ENCODE results near the gene FBF1. TPM values are rescaled to one million over a fixed set of nuclear protein-coding genes. Genes with fewer than 3 reads are reported as not detected.

The FBF1 gene
- total and polyA plus RNA-seq, 9 of the 15 experiments (the other 6 are each of a cell fraction or from before 2014, with no cell fraction given): 0.46 to 14.9 (median 7.5) TPM

DNA sequence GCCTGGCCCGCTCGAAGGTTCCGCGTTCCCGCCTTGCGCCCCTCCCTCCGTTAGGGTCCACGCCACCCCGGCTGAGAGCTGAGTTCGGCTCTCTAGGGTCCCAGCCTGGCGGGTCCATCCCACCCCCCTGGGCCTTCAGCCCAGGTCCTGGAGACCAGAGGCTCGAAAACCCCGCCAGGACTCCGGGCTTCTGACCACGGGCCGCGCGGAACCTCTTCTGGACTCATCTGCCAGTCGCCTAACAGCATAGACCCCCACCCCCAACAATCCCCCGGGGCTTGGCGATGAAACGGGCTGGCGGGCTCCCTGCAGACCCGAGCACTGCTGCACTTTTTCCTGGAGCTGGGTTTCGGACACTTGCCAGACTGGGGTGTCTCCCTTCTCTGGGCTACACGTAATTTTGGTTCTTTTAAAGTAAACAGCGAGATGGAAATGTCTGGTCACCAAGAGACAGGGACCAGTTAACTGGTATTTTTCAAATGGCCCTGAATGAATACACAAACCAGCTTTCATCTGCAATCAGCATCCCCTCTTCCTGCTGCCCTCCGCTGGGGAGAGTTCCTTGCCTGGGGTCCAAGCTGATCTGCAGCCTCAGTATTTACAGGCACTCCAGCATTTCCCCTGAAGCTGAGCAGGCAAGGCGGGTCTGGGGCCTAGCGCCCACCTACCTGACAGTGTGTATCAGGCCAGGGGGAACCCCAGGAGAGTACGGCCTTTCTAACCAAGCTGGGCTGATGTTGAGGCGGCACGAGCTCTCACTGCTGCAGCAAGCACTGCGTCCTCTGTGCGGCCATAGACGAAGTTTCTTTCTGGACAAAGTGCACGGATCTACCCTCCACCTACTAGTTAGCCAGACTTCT, 43.5 kb downstream of the FBF1 start:
- in situ Hi-C loops (cut with MboI) (no loop called here), intact Hi-C loops (cut with micrococcal nuclease) (loop anchor here (2.0 kb wide), 1 partner anchor 43 kb away; the partner anchor contains the start of gene WBP2)
- CTCF ChIA-PET (ENCODE audit: low intra/inter-chr PET ratio): interaction anchor here (1.9 kb wide), 1 partner anchor 42 kb away, joined by 16 read pairs; the partner anchor contains the start of gene WBP2
- Histone ChIP-seq H3K4me1 (replicated peaks in 1 of 2; ENCODE audit: control insufficient read depth in 2 of 2, insufficient read depth in 2 of 2, low read length in 2 of 2) (peaks cover 13 to 78% of the 10 kb centered on the region in 2 experiments; a peak in 4 of 5 replicates), H3K4me2 (ENCODE audit: insufficient read depth, low read length) (peak overlapping the region; percentile 85), H3K79me2 (ENCODE audit: control insufficient read depth, insufficient read depth, low read length) (peaks cover 32% of the 10 kb centered on the region), H2AFZ (ENCODE audit: low read depth, low read length) (peak overlapping the region; percentile 70; the same call in 1 of the 2 replicates), H3K36me3 (ENCODE audit: control insufficient read depth, insufficient read depth, low read length) (peaks cover 57% of the 10 kb centered on the region; the same call in 2 of the 3 replicates), H3K27me3 (ENCODE audit: control insufficient read depth in 2 of 2, insufficient read depth in 2 of 2, low read length in 2 of 2) (no peaks in the 10 kb centered on the region), H3K27ac (ENCODE audit: extremely low read depth, low read depth, low read length) (peak overlapping the region; percentile 96), H3K9me3 (replicated peaks; ENCODE audit: control insufficient read depth, insufficient read depth, low read depth, low read length) (no peaks in the 10 kb centered on the region), H3K4me3 (peak overlapping the region; percentile 93), H3K9me1 (ENCODE audit: control insufficient read depth, insufficient read depth, low read length) (peaks cover 4% of the 10 kb centered on the region), H3K9ac (ENCODE audit: insufficient read depth in 1 of 2, low read depth in 2 of 2, low read length in 2 of 2) (peak overlapping the region; percentile 82 to 100; a peak in 3 of 4 replicates), H4K20me1 (replicated peaks; ENCODE audit: control insufficient read depth, insufficient read depth, low read length) (no peaks in the 10 kb centered on the region)
- POLR2A ChIA-PET: interaction anchor here (0.6 to 15.9 kb wide), 14 partner anchors 13 to 658 kb away, joined by 3 to 169 read pairs (median 4); partner anchors contain the start of genes ACOX1, TEN1, TRIM47 and UNC13D
- DNase-seq (ENCODE audit: extremely low read depth in 1 of 4, low spot score in 3 of 4): no peak
- peak; percentile 67 for FAIRE-seq
- BruUV-seq (replicated peaks): TSS peak; percentile 89
- WGBS (ENCODE audit: insufficient coverage, low coverage, missing lambda C conversion rate): 73% methylated on average over 23 of the region's 37 CpGs
- ATAC-seq: no peak
- TF ChIP-seq ZNF282 (CRISPR knock-in tag; IDR thresholded peaks at IDR 0.05): no peak
- TF ChIP-seq, protein P1, sequence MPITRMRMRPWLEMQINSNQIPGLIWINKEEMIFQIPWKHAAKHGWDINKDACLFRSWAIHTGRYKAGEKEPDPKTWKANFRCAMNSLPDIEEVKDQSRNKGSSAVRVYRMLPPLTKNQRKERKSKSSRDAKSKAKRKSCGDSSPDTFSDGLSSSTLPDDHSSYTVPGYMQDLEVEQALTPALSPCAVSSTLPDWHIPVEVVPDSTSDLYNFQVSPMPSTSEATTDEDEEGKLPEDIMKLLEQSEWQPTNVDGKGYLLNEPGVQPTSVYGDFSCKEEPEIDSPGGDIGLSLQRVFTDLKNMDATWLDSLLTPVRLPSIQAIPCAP (CRISPR knock-in tag; IDR thresholded peaks at IDR 0.05; ENCODE audit: borderline replicate concordance): no peak
- TF ChIP-seq SMC3 (conservative IDR thresholded peaks at IDR 0.05; ENCODE audit: insufficient read depth, low read depth, low read length): no peak
- TF ChIP-seq, protein P2, sequence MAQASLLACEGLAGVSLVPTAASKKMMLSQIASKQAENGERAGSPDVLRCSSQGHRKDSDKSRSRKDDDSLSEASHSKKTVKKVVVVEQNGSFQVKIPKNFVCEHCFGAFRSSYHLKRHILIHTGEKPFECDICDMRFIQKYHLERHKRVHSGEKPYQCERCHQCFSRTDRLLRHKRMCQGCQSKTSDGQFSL (CRISPR knock-in tag; IDR thresholded peaks at IDR 0.05): 0 out of 2 replicates have a peak, but pooled peaks have one; percentile 50
- TF ChIP-seq, protein P2 (tag; IDR thresholded peaks at IDR 0.05): no peak
- no peak for TF ChIP-seq HDAC1 (IDR thresholded peaks at IDR 0.05)
- TF ChIP-seq, protein P3, sequence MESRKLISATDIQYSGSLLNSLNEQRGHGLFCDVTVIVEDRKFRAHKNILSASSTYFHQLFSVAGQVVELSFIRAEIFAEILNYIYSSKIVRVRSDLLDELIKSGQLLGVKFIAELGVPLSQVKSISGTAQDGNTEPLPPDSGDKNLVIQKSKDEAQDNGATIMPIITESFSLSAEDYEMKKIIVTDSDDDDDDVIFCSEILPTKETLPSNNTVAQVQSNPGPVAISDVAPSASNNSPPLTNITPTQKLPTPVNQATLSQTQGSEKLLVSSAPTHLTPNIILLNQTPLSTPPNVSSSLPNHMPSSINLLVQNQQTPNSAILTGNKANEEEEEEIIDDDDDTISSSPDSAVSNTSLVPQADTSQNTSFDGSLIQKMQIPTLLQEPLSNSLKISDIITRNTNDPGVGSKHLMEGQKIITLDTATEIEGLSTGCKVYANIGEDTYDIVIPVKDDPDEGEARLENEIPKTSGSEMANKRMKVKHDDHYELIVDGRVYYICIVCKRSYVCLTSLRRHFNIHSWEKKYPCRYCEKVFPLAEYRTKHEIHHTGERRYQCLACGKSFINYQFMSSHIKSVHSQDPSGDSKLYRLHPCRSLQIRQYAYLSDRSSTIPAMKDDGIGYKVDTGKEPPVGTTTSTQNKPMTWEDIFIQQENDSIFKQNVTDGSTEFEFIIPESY (CRISPR knock-in tag; IDR thresholded peaks at IDR 0.05): peak; percentile 54
- TF ChIP-seq SREBF1 (IDR thresholded peaks at IDR 0.05; ENCODE audit: borderline replicate concordance, low read depth, low read length): no peak
- TF ChIP-seq, protein P4, sequence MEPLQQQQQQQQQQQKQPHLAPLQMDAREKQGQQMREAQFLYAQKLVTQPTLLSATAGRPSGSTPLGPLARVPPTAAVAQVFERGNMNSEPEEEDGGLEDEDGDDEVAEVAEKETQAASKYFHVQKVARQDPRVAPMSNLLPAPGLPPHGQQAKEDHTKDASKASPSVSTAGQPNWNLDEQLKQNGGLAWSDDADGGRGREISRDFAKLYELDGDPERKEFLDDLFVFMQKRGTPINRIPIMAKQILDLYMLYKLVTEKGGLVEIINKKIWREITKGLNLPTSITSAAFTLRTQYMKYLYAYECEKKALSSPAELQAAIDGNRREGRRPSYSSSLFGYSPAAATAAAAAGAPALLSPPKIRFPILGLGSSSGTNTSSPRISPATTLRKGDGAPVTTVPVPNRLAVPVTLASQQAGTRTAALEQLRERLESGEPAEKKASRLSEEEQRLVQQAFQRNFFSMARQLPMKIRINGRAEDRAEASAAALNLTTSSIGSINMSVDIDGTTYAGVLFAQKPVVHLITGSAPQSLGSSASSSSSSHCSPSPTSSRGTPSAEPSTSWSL (CRISPR knock-in tag; IDR thresholded peaks at IDR 0.05; ENCODE audit: borderline replicate concordance): no peak
- TF ChIP-seq, protein P5, sequence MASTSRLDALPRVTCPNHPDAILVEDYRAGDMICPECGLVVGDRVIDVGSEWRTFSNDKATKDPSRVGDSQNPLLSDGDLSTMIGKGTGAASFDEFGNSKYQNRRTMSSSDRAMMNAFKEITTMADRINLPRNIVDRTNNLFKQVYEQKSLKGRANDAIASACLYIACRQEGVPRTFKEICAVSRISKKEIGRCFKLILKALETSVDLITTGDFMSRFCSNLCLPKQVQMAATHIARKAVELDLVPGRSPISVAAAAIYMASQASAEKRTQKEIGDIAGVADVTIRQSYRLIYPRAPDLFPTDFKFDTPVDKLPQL (IDR thresholded peaks at IDR 0.05; ENCODE audit: extremely low read depth, insufficient read length): no peak
- TF ChIP-seq, protein P6, sequence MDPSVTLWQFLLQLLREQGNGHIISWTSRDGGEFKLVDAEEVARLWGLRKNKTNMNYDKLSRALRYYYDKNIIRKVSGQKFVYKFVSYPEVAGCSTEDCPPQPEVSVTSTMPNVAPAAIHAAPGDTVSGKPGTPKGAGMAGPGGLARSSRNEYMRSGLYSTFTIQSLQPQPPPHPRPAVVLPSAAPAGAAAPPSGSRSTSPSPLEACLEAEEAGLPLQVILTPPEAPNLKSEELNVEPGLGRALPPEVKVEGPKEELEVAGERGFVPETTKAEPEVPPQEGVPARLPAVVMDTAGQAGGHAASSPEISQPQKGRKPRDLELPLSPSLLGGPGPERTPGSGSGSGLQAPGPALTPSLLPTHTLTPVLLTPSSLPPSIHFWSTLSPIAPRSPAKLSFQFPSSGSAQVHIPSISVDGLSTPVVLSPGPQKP (CRISPR knock-in tag; IDR thresholded peaks at IDR 0.05): 0 out of 2 replicates have a peak, but pooled peaks have one; percentile 42
